K562 (cell line): ENCODE measurements around the gene ATXN1. TPM values are rescaled to one million over a fixed set of nuclear protein-coding genes. Genes with fewer than 3 reads are reported as not detected.

ENCODE experiments used
- ATAC-seq: fragments of 200-7000 bp; cut with Tn5 transposase; 3 replicates; pipeline ENCODE4 v1.9.1; 2020; ENCODE audit warnings: moderate library complexity
- BruUV-seq: library from RNA; stranded (reverse); fragments of 400-500 nt; replicated peaks from 2 replicates; lab custom pipeline; 2021; lab: Mats Ljungman, UMichigan
- CTCF ChIA-PET: fragments of 300-600 bp; formaldehyde crosslinking; extraction: SDS; loops from one replicate; lab custom pipeline; 2021; ENCODE audit warnings: low intra/inter-chr PET ratio; lab: Yijun Ruan, JAX
- POLR2A ChIA-PET: fragments of 300-600, 350-650 bp; sonication (Branson Sonifier 250); formaldehyde crosslinking; extraction: SDS; loops from one replicate; lab custom pipeline; 2021; ENCODE audit warnings: antibody characterized with exemption, inconsistent platforms; lab: Yijun Ruan, JAX
- DNase-seq, 4 experiments: peaks; one replicate each; pipeline versions ENCODE4 v3.0.0 to v3.0.0-alpha.2; 2011 to 2018; ENCODE audit warnings: low spot score in 3 of 4, mixed read lengths in 3 of 4; ENCODE audit errors: extremely low read depth in 1 of 4
- FAIRE-seq: peaks from 2 replicates; lab custom pipeline; 2011; peaks lifted over from hg19 to GRCh38; lab: Jason Lieb, UNC
- H2AFZ ChIP-seq: 2 replicates; pipeline ENCODE4 v1.6.0; 2011; ENCODE audit warnings: low read depth, low read length, control low read depth, inconsistent platforms
- H3K27ac ChIP-seq: fragments of 200-600 bp; 3 replicates; pipeline ENCODE4 v1.8.0; 2011; ENCODE audit warnings: low read depth, mild to moderate bottlenecking, control low read depth, inconsistent platforms, low read length, moderate library complexity, mixed read lengths; ENCODE audit errors: extremely low read depth
- H3K27me3 ChIP-seq, 2 experiments: fragments of 300-600 bp in 1 of 2; 2 replicates in 1 of 2; 3 replicates in 1 of 2; pipeline versions ENCODE4 v1.6.0 to v1.8.0; 2011; ENCODE audit warnings: inconsistent platforms in 2 of 2, low read length in 2 of 2, mild to moderate bottlenecking in 1 of 2, mixed read lengths in 1 of 2, moderate library complexity in 1 of 2; ENCODE audit not compliant: control insufficient read depth in 2 of 2, insufficient read depth in 2 of 2
- H3K36me3 ChIP-seq: fragments of 300-600 bp; 3 replicates; pipeline ENCODE4 v1.8.0; 2011; ENCODE audit warnings: mild to moderate bottlenecking, low read length, inconsistent platforms; ENCODE audit not compliant: control insufficient read depth, insufficient read depth
- H3K4me1 ChIP-seq, 2 experiments: fragments of 200-600 bp in 1 of 2; replicated peaks in 1 of 2; 2 replicates in 1 of 2; 3 replicates in 1 of 2; pipeline versions ENCODE4 v1.5.1 to v1.8.0; 2011; ENCODE audit warnings: inconsistent platforms in 2 of 2, low read length in 2 of 2, mild to moderate bottlenecking in 1 of 2, mixed read lengths in 1 of 2, moderate library complexity in 1 of 2; ENCODE audit not compliant: control insufficient read depth in 2 of 2, insufficient read depth in 2 of 2
- H3K4me2 ChIP-seq: 2 replicates; pipeline ENCODE4 v1.6.1; 2011; ENCODE audit warnings: low read length, control low read depth, inconsistent platforms, mixed read lengths; ENCODE audit not compliant: insufficient read depth
- H3K4me3 ChIP-seq: fragments of 200-600 bp; sonication (generic), shearing (Covaris generic); 2 replicates; pipeline ENCODE4 v1.5.1; 2016; ENCODE audit warnings: control low read depth, inconsistent platforms
- H3K79me2 ChIP-seq: fragments of 200-600 bp; 3 replicates; pipeline ENCODE4 v1.8.0; 2011; ENCODE audit warnings: low read length, inconsistent platforms; ENCODE audit not compliant: control insufficient read depth, insufficient read depth
- H3K9ac ChIP-seq, 2 experiments: 2 replicates each; pipeline versions ENCODE4 v1.6.0 to v1.6.1; 2011; ENCODE audit warnings: low read depth in 2 of 2, low read length in 2 of 2, control low read depth in 1 of 2, inconsistent platforms in 1 of 2, mild to moderate bottlenecking in 1 of 2, mixed read lengths in 1 of 2; ENCODE audit not compliant: insufficient read depth in 1 of 2
- H3K9me1 ChIP-seq: one replicate; pipeline ENCODE4 v1.6.0; 2011; ENCODE audit warnings: inconsistent platforms, mild to moderate bottlenecking, low read length, moderate library complexity; ENCODE audit not compliant: control insufficient read depth, insufficient read depth
- H3K9me3 ChIP-seq: replicated peaks from 2 replicates; pipeline ENCODE4 v1.5.1; 2011; ENCODE audit warnings: low read depth, low read length, inconsistent platforms; ENCODE audit not compliant: control insufficient read depth, insufficient read depth
- H4K20me1 ChIP-seq: replicated peaks from 2 replicates; pipeline ENCODE4 v1.6.1; 2011; ENCODE audit warnings: low read length, inconsistent platforms, mixed read lengths; ENCODE audit not compliant: control insufficient read depth, insufficient read depth
- ATF1 ChIP-seq, 2 experiments: fragments of 450-650 bp in 1 of 2; IDR thresholded peaks; 2 replicates each; pipeline ENCODE4 v1.6.1; 2016; ENCODE audit warnings: missing compliant biosample characterization in 1 of 2, missing genetic modification characterization in 1 of 2
- FOSL1 ChIP-seq: fragments of 200-800 bp; sonication (Bioruptor generic); conservative IDR thresholded peaks from 2 replicates; pipeline ENCODE4 v1.6.1; 2016; ENCODE audit warnings: missing genetic modification characterization, missing compliant biosample characterization
- JUNB ChIP-seq: fragments of 450-650 bp; formaldehyde crosslinking; conservative IDR thresholded peaks from 2 replicates; pipeline ENCODE4 v1.4.0; 2020; ENCODE audit warnings: mild to moderate bottlenecking
- NR4A1 ChIP-seq, 2 experiments: fragments of 250-450 bp in 1 of 2; fragments of 450-650 bp in 1 of 2; sonication (Bioruptor Pico) in 1 of 2; IDR thresholded peaks; 2 replicates each; pipeline versions ENCODE4 v1.4.0 to v1.6.1; 2016 to 2020; ENCODE audit warnings: mild to moderate bottlenecking in 2 of 2, missing compliant biosample characterization in 1 of 2, missing genetic modification characterization in 1 of 2, moderate library complexity in 1 of 2
- POLR2B ChIP-seq: fragments of 450-650 bp; IDR thresholded peaks from 2 replicates; pipeline ENCODE4 v1.6.1; 2018; ENCODE audit warnings: low read depth; ENCODE audit not compliant: partially characterized antibody
- SLC30A9 ChIP-seq: fragments of 250-450 bp; sonication (Bioruptor Pico); IDR thresholded peaks from 2 replicates; pipeline ENCODE4 v1.8.0; 2022; ENCODE audit warnings: mild to moderate bottlenecking, moderate library complexity
- SP1 ChIP-seq: sonication (generic); formaldehyde crosslinking; IDR thresholded peaks from 2 replicates; pipeline ENCODE4 v1.8.1; 2022; ENCODE audit warnings: mild to moderate bottlenecking, missing genetic modification reagents
- ZNF324 ChIP-seq: fragments of 250-450 bp; sonication (Bioruptor Pico); IDR thresholded peaks from 2 replicates; pipeline ENCODE4 v1.4.0; 2020; ENCODE audit warnings: mild to moderate bottlenecking
- WGBS: fragments of 100-300 bp; shearing (Covaris generic); methylation state at CpG from one replicate; pipeline ENCODE4 v1.1.6; 2016; ENCODE audit warnings: low coverage, mixed read lengths; ENCODE audit not compliant: insufficient coverage; ENCODE audit errors: missing lambda C conversion rate; 5-methylcytosine and 5-hydroxymethylcytosine counted together
- in situ Hi-C: fragments of 300-500 bp; cut with MboI; formaldehyde crosslinking; loops from 4 replicates; pipeline ENCODE4 v1.15.0; 2018; ENCODE audit warnings: inconsistent platforms, mixed read lengths
- intact Hi-C: fragments of 100-400 bp; cut with micrococcal nuclease; formaldehyde crosslinking; loops from 2 replicates; pipeline ENCODE4 v1.14.2; 2022
- polyA plus RNA-seq, 8 experiments: library from polyadenylated mRNA; depleted of rRNA in 4 of 8; stranded (reverse) in 5 of 8; unstranded in 3 of 8; fragments of >200 nt; fragmentation: Nextera tagmentation in 2 of 8; fragmentation: Illumina TruSeq in 1 of 8; extraction: Ambion mirVana in 2 of 8; extraction: Trizol in 1 of 8; gene quantifications; 2 replicates each; pipeline versions ENCODE4 v1.2.1 to v1.2.3, GENCODE V29; 2011 to 2014; ENCODE audit warnings: inconsistent platforms in 1 of 8, missing spikeins in 1 of 8
- total RNA-seq, 7 experiments: library from RNA; depleted of rRNA in 6 of 7; stranded (reverse); fragments of >200 nt in 6 of 7; fragmentation: Illumina TruSeq in 2 of 7; extraction: Trizol in 2 of 7; gene quantifications; 2 replicates each; pipeline versions ENCODE4 v1.2.1 to v1.2.3, GENCODE V29; 2011 to 2021; ENCODE audit warnings: low replicate concordance in 1 of 7

The ATXN1 gene
- total and polyA plus RNA-seq, 9 of the 15 experiments (the other 6 are each of a cell fraction or from before 2014, with no cell fraction given) = under 0.01 to 1.2 (median 0.58) TPM

GRCh38 chr6:16397623-16398022 lies 363.6 kb downstream of the ATXN1 start:
- intact Hi-C loops = no loop called here
- ChIA-PET POLR2A (interaction anchor here (1.2 to 2.1 kb wide), 2 partner anchors 12 to 21 kb away, joined by 4 to 11 read pairs; no protein-coding TSS in a partner anchor), CTCF (no interaction called here)
- BruUV-seq = no TSS peak
- Histone ChIP-seq H3K4me3 (no peak overlapping the region), H3K36me3 (no peaks in the 10 kb centered on the region), H3K4me1 (no peaks in the 10 kb centered on the region), H3K79me2 (no peaks in the 10 kb centered on the region), H3K4me2 (no peak overlapping the region), H3K9me1 (no peaks in the 10 kb centered on the region), H4K20me1 (no peaks in the 10 kb centered on the region), H3K27me3 (peaks cover 6 to 11% of the 10 kb centered on the region in 2 experiments; a peak in 4 of 5 replicates), H3K9me3 (no peaks in the 10 kb centered on the region), H3K9ac (no peak overlapping the region), H2AFZ (no peak overlapping the region), H3K27ac (no peak overlapping the region)
- in situ Hi-C loops = no loop called here
- WGBS = 4% methylated on average over 4 of the region's 4 CpGs
- no peak for ATAC-seq
- no peak for FAIRE-seq
- TF ChIP-seq SLC30A9 (no peak), SP1 (CRISPR knock-in tag) (no peak), NR4A1 (CRISPR knock-in tag; IDR thresholded peaks at IDR 0.05) (no peak), NR4A1 (tag; IDR thresholded peaks at IDR 0.05) (no peak), ATF1 (CRISPR knock-in tag; IDR thresholded peaks at IDR 0.05) (no peak), ATF1 (tag; IDR thresholded peaks at IDR 0.05) (no peak), FOSL1 (tag) (peak; percentile 62), POLR2B (no peak), JUNB (CRISPR knock-in tag) (no peak), ZNF324 (CRISPR knock-in tag) (no peak)
- TF ChIP-seq, all 486 proteins: peak for 1
- DNase-seq = no peak
